SK-N-SH (cell line): Measurements from ENCODE around the gene BCL2L11.

Experiments
- FOXM1 ChIP-seq: IDR thresholded peaks from 2 replicates; pipeline ENCODE4 v1.4.0; 2012; ENCODE audit warnings: low read depth, mild to moderate bottlenecking
- GABPA ChIP-seq: IDR thresholded peaks from 2 replicates; pipeline ENCODE4 v1.4.0; 2012; ENCODE audit warnings: low read depth, mild to moderate bottlenecking
- JUND ChIP-seq: IDR thresholded peaks from 2 replicates; pipeline ENCODE4 v1.4.0; 2012

DNA sequence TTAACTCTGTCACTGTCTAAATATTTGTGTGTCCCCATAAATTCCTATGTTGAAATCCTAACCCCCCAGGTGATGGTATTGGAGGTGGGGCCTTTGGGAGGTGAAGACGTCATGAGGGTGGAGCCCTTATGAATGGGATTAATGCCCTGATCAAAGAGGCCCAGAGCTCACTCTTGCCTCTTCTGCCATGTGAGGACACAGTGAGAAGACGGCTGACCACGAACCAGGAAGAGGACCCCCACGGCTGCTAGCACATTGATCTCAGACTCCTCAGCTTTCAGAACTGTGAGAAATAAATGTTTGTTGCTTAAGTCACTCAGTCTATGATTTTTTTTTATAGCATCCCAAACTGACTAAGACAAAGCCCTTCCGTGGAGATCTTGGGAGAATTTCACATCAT is 71.2 kb downstream of the BCL2L11 start:
- TF ChIP-seq GABPA (no peak), JUND (no peak), FOXM1 (no peak)
